GM19438 (cell line): ENCODE results near the gene CRACR2A.

ENCODE experiments used
- ATAC-seq: cut with Tn5 transposase; IDR thresholded peaks from one replicate; pipeline ENCODE4 v1.9.1; 2021; ENCODE audit warnings: low read depth; ENCODE audit not compliant: unreplicated experiment

The CRACR2A gene

GRCh38 chr12:3628629-3629028 lies 124.3 kb downstream of the CRACR2A start:
- no peak for ATAC-seq

GRCh38 chr12:3627336-3627735 lies 125.6 kb downstream of the CRACR2A start:
- ATAC-seq = no peak

- no peak for ATAC-seq
These were observed 128.6 kb downstream of the CRACR2A start for GRCh38 chr12:3624273-3624672.

GRCh38 chr12:3622822-3623690 lies 129.9 kb downstream of the CRACR2A start:
- no peak for ATAC-seq

- ATAC-seq = no peak
These were observed 130.7 kb downstream of the CRACR2A start for GRCh38 chr12:3622021-3622821.

DNA sequence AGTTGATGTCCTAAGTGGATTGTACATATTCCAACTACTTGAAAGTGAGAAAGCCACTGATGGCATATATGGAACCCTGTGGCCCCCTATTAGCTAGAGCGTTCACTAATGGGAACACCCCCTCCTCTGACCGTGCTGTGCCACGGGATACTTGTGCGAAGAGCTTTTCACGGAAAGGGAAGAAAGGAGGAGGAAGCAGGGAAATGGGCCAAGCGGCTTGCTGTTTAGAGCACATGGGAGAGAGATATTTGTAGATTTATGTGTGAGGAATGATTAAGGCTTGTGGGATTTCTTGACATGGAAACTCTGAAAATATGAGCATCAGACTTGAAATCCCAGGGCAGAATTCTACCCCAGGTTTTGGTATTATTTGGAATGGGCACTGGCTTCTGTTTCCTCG lies 132.1 kb downstream of the CRACR2A start:
- ATAC-seq = no peak

DNA sequence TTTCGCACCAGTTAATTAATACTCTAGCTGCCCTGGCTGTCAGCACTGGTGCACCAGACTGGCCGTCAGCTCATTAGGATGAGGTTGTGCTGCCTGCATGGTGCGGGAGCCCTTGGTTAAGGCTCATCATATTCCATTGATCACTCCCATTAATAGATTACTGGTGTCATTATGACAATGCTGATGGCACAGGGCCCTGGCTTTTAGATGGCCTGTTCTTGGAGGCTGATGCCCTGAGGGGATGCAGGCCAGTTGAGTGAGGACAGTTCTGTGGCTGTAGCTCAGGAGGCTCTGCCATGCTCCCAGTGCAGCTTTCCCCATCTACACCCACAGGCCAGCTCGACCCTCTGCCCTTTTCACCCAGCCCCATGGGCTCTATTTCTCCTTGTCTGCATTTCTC lies 135.3 kb downstream of the CRACR2A start:
- ATAC-seq = no peak

- ATAC-seq = no peak
These were observed 137.0 kb downstream of the CRACR2A start for GRCh38 chr12:3615862-3616261.

GRCh38 chr12:3614806-3615466 lies 138.0 kb downstream of the CRACR2A start:
- ATAC-seq = no peak

DNA sequence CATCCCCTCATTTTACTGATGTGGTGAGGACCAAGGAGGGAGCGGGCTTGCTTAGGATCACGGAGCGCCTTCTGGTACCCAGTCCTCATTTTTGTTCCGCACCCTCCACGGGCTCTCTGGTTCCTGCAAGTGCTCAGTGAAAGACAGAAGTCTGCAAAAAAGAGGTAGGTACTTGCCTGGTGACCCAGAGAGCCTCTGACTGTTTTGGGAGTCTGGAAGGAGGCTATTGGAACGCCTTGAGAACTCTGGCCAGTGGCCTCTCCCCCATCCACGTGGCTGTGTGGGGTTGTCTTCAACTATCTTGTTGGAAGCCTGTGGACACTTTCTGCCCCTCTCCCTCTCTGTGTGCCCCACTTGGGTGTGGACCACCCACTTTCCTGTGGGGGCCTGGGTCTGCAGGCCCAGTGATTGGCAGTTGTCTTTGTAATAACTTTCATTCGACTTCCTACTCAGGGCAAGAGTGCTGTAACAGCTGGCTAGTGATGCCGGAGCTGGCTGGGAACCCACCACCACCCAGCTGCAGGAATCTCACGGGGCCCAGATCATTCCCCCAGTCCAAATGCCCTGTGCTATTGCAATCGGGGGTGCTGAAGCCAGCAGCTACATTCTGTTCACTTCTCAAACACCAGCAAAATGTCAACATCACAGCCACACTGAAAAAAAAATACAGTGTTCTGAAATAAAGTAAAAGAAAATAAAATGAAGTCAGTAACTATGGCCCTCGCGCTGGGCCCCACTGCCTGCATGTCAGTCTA lies 139.1 kb downstream of the CRACR2A start:
- no peak for ATAC-seq

GRCh38 chr12:3611860-3612703 lies 140.8 kb downstream of the CRACR2A start:
- no peak for ATAC-seq

DNA sequence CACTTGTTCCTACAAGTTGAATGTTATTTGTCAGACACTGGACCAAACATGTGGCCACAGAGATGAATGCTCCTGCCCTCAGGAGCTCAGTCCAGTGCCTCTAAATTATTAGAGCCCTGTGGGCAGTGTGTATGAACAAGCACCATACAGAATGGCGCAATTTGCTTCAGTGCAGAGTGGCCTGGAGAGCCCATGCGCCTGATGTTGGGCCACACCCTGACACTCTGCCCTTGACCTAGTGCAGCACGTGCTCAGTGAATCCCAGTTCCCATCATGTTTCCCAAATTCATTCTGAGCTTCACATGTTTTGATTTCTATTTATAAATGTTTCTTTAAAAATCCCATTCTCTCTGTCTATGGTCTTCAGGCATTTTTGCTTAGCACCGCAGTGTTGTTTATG lies 145.1 kb downstream of the CRACR2A start:
- no peak for ATAC-seq

DNA sequence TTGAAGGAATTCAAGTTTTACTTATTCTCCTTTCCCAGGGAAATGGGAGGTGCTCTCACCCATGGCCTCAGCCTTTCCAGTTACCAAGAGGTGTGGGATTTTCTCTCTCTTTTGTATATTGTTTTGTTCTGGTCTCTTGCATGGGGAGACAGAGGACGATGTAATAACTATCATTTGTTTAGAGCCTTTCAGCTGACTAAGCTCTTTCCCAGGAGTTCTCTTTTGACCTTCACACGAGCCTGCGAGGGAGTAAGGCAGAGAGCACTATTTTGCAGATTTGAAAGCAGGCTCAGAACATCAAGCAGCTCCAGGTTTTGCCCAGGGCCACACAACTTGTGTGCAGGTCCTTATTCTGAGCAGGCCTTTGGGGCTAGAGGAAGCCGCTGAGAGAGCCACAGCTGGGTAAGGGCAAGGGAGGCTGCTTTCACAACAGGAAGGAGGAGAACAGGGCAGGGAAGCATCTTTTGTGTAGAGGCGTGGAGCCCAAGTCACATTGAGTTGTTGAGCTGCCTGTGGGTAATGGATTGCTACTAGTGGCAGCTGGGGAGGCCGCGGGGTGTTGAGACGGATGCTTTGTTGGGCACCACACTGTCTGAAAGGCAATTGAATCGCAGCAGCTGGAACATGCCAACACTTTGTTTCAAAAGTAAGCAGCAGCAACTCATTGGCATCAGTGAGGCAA lies 145.7 kb downstream of the CRACR2A start:
- no peak for ATAC-seq

DNA sequence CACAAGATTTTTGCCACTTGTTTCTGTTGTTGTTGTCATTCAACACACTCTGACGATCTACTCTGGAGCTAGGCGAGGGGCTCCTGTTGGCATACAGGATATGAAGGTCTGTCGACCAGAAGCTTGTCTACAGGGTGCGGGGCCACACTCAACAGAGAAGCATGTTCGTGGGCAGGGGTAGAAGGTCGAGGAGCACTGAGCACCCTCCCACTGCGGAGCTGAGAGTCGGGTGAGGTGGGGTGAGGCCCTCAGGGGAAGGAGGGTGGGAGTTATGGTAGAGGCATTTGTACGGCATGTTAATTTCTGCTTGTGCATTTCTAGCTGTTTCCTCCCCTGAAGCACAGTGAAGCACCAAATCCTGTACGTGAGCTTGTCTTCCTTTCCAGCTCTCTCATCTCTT lies 146.8 kb downstream of the CRACR2A start:
- no peak for ATAC-seq

DNA sequence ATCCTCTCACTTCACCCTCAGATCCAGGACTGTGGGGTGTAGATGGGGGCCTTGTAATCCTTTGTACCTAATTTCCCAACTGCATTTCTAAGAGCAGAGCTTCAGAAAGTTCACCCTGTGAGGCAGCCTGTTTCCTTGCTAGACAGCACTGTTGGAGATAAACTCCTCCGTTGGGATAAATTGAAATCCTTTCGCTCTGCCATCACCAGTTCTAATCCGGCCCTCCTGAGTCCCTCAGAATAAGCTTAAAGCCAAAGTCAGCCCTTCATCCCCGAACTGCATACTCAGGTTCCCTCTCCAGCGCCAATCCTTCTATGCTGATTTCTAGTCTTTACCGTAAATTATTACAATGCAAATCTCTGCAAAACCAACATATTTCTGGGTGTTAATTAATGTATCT lies 147.2 kb downstream of the CRACR2A start:
- no peak for ATAC-seq

DNA sequence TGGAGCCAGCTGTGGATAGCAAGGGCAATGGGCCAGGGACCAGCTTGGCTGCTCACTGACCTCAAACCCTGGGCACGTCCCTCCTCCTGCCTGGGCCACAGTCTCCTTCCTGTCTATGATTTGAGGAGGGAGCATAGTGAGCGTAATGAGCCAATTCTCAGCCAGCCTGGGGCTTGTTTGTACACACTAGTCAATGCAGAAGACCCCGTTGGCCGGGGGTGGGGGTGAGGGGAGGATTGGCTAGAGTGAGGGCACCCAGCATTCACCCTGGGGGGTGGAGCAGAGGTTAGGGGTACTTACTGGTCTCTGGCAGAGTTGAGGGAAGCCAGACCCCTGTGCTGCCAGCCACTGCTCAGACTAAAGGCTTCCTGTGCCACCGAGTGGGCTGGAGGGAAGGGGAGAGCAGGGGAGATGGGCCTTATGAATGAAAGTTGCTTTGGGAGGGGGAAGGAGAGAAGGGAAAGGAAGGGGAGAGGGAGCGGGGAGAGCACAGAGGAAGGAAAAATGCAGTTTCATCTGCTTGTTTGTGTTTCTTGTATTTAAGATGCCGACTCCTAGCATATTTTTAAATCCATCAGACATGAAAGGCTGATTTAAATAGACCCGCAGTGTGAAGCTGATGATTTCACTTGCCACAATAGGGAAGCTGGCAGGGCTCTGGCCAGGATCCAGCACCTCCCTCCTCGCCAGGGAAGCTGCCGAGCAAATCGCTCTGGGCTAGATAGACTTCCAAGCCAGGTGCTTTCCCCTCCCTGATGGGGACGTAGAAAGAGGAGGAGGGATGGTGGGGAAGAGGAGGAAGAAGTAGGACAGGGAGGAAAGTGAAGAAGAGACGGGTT lies 147.9 kb downstream of the CRACR2A start:
- no peak for ATAC-seq

DNA sequence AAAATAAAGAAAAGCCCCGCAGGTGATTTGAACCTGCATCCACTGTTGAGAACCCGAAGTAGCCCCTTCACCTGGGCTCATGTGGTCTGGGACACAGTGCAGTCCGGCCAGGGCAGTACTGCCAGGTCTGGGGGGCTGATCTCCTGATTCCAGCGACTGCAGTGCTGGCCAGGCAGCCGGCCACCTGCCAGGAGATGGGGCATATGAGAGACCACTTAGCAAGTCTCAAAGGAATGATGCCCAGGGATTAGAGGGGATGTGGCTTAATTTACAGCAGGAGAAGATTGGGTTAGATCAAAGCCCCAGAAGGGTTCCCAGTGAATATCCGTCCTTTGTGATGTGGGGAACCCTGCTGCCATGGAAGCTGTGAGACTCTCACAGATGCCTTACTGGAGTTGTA lies 148.6 kb downstream of the CRACR2A start:
- ATAC-seq = no peak

DNA sequence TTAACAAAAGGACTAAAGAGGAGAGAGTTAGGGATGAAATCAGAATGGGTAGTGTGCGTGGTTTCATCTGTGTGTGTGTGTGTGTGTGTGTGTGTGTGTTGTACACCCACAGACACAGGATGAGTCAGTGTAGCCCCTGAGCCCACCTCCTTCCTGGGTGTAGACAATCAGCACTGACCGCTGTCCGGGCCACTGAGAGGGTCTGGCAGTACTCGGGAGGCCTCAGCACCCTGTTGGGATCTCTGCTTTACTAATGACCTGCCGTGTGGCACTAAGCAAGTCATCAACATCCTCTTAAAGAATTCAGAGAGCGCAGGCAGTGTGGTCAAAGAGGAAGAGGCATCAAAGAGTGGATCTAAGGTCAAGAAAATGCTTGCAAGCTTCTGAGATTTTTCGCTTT lies 149.3 kb downstream of the CRACR2A start:
- no peak for ATAC-seq
